IMR-90 (cell line): ENCODE data around the gene MAN2A2. TPM values are rescaled to one million over a fixed set of nuclear protein-coding genes. Genes with fewer than 3 reads are reported as not detected.

Experiments
- ATAC-seq: fragments of 200-7000 bp; cut with Tn5 transposase; 2 replicates; pipeline ENCODE4 v1.9.1; 2020; ENCODE audit warnings: low read depth, mild to moderate bottlenecking, moderate library complexity
- BruUV-seq: library from RNA; stranded (reverse); fragments of 400-500 nt; replicated peaks from 2 replicates; lab custom pipeline; 2021; lab: Mats Ljungman, UMichigan
- CTCF ChIA-PET: fragments of 300-600 bp; formaldehyde crosslinking; extraction: SDS; loops from one replicate; lab custom pipeline; 2021; ENCODE audit warnings: antibody characterized with exemption; lab: Yijun Ruan, JAX
- POLR2A ChIA-PET: fragments of 300-600 bp; sonication (Branson Sonifier 250); formaldehyde crosslinking; loops from one replicate; lab custom pipeline; 2022; ENCODE audit warnings: antibody characterized with exemption; ENCODE audit not compliant: unreplicated experiment; lab: Charles Lee
- DNase-seq: peaks from one replicate; pipeline ENCODE4 v3.0.0; 2013
- H2AFZ ChIP-seq: replicated peaks from 2 replicates; pipeline ENCODE3; 2013; ENCODE audit warnings: low read length, mild to moderate bottlenecking; ENCODE audit not compliant: poor library complexity
- H2AK5ac ChIP-seq: 2 replicates; pipeline ENCODE4 v1.6.1; 2013; ENCODE audit warnings: low read depth, low read length, inconsistent platforms
- H2AK9ac ChIP-seq: replicated peaks from 2 replicates; pipeline ENCODE3; 2013; ENCODE audit warnings: mild to moderate bottlenecking, low read depth, low read length, moderate library complexity; ENCODE audit not compliant: poor library complexity
- H2BK120ac ChIP-seq: 2 replicates; pipeline ENCODE4 v1.6.1; 2013; ENCODE audit warnings: low read depth, low read length, inconsistent platforms
- H2BK15ac ChIP-seq: 3 replicates; pipeline ENCODE4 v1.6.1; 2013; ENCODE audit warnings: low read depth, low read length, inconsistent platforms
- H2BK20ac ChIP-seq: 2 replicates; pipeline ENCODE4 v1.6.1; 2013; ENCODE audit warnings: low read depth, mild to moderate bottlenecking, inconsistent platforms, low read length, moderate library complexity
- H2BK5ac ChIP-seq: 2 replicates; pipeline ENCODE4 v1.6.1; 2013; ENCODE audit warnings: mild to moderate bottlenecking, low read depth, low read length, inconsistent platforms; ENCODE audit not compliant: poor library complexity, severe bottlenecking
- H3K14ac ChIP-seq: replicated peaks from 2 replicates; pipeline ENCODE4 v1.6.1; 2013; ENCODE audit warnings: low read depth, low read length, inconsistent platforms
- H3K18ac ChIP-seq: 2 replicates; pipeline ENCODE4 v1.6.1; 2013; ENCODE audit warnings: low read depth, low read length, control low read depth
- H3K23ac ChIP-seq: 2 replicates; pipeline ENCODE4 v1.6.1; 2013; ENCODE audit warnings: low read depth, low read length, inconsistent platforms
- H3K27ac ChIP-seq: 2 replicates; pipeline ENCODE4 v1.5.1; 2013; ENCODE audit warnings: mild to moderate bottlenecking, control low read depth, low read length; ENCODE audit not compliant: insufficient read depth
- H3K27me3 ChIP-seq: 2 replicates; pipeline ENCODE4 v1.6.1; 2013; ENCODE audit warnings: low read length; ENCODE audit not compliant: control insufficient read depth, insufficient read depth
- H3K36me3 ChIP-seq: 2 replicates; pipeline ENCODE4 v1.6.1; 2013; ENCODE audit warnings: low read length, mixed read lengths; ENCODE audit not compliant: control insufficient read depth, insufficient read depth
- H3K4ac ChIP-seq: 2 replicates; pipeline ENCODE4 v1.6.1; 2013; ENCODE audit warnings: low read depth, low read length, inconsistent platforms
- H3K4me1 ChIP-seq: 2 replicates; pipeline ENCODE4 v1.6.1; 2013; ENCODE audit warnings: low read length, mixed read lengths; ENCODE audit not compliant: control insufficient read depth, insufficient read depth
- H3K4me2 ChIP-seq: 2 replicates; pipeline ENCODE4 v1.6.1; 2013; ENCODE audit warnings: low read depth, mild to moderate bottlenecking, control low read depth, low read length, moderate library complexity
- H3K4me3 ChIP-seq: 2 replicates; pipeline ENCODE4 v1.5.1; 2013; ENCODE audit warnings: low read depth, mild to moderate bottlenecking, control low read depth, low read length, moderate library complexity; ENCODE audit not compliant: insufficient read depth
- H3K56ac ChIP-seq: 2 replicates; pipeline ENCODE4 v1.6.1; 2013; ENCODE audit warnings: low read length, inconsistent platforms; ENCODE audit not compliant: insufficient read depth; ENCODE audit errors: extremely low read depth
- H3K79me1 ChIP-seq, 2 experiments: 2 replicates each; pipeline ENCODE4 v1.6.1; 2013; ENCODE audit warnings: low read length in 2 of 2, inconsistent platforms in 1 of 2, low read depth in 1 of 2
- H3K9ac ChIP-seq: 2 replicates; pipeline ENCODE4 v1.6.1; 2013; ENCODE audit warnings: low read depth, low read length, control low read depth
- H3K9me1 ChIP-seq: 2 replicates; pipeline ENCODE4 v1.6.1; 2013; ENCODE audit warnings: low read length, inconsistent platforms; ENCODE audit not compliant: insufficient read depth
- H3K9me3 ChIP-seq: 2 replicates; pipeline ENCODE4 v1.6.1; 2013; ENCODE audit warnings: low read length; ENCODE audit not compliant: control insufficient read depth, insufficient read depth
- H4K20me1 ChIP-seq: 2 replicates; pipeline ENCODE4 v1.6.1; 2013; ENCODE audit warnings: low read length, inconsistent platforms; ENCODE audit not compliant: insufficient read depth
- H4K5ac ChIP-seq: 2 replicates; pipeline ENCODE4 v1.6.1; 2013; ENCODE audit warnings: mild to moderate bottlenecking, low read depth, low read length, control low read depth
- H4K8ac ChIP-seq, 2 experiments: 2 replicates each; pipeline ENCODE4 v1.6.1; 2013; ENCODE audit warnings: low read depth in 2 of 2, low read length in 2 of 2, control low read depth in 1 of 2, inconsistent platforms in 1 of 2
- H4K91ac ChIP-seq: 2 replicates; pipeline ENCODE4 v1.6.1; 2013; ENCODE audit warnings: low read depth, low read length, inconsistent platforms; ENCODE audit not compliant: insufficient read depth
- MAZ ChIP-seq: IDR thresholded peaks from 2 replicates; pipeline ENCODE4 v1.6.1; 2012; ENCODE audit warnings: low read depth, mild to moderate bottlenecking, low read length, improper control_type of control experiment, moderate library complexity, borderline replicate concordance
- WGBS, 2 experiments: methylation state at CpG; one replicate each; pipeline versions ENCODE4 v1.1.5 to v1.1.7; 2013; ENCODE audit warnings: missing lambda C conversion rate in 2 of 2; ENCODE audit not compliant: insufficient read length in 1 of 2; ENCODE audit errors: extremely low coverage in 2 of 2; 5-methylcytosine and 5-hydroxymethylcytosine counted together
- dilution Hi-C: fragments of 300-500 bp; cut with HindIII; formaldehyde crosslinking; loops from one replicate; pipeline ENCODE4 v1.14.3; 2018; ENCODE audit warnings: low sequenced_read_pairs; ENCODE audit not compliant: unreplicated experiment
- in situ Hi-C: fragments of 300-500 bp; cut with MboI; formaldehyde crosslinking; loops from 3 replicates; pipeline ENCODE4 v1.14.3; 2019; ENCODE audit warnings: low sequenced_read_pairs, inconsistent platforms, mixed read lengths
- intact Hi-C: fragments of 100-400 bp; cut with micrococcal nuclease; formaldehyde crosslinking; loops from 2 replicates; pipeline ENCODE4 v1.10.0; 2022
- polyA plus RNA-seq, 3 experiments: library from polyadenylated mRNA; depleted of rRNA; stranded (reverse); fragments of >200 nt; gene quantifications; 2 replicates each; pipeline ENCODE4 v1.2.3, GENCODE V29; 2012; ENCODE audit warnings: low replicate concordance in 1 of 3
- total RNA-seq: library from RNA; depleted of rRNA; stranded (reverse); fragments of >200 nt; gene quantifications from 2 replicates; pipeline ENCODE4 v1.2.3, GENCODE V29; 2012
- TF ChIP-seq, protein P1 (sequence below): fragments of 150-350 bp; IDR thresholded peaks from 2 replicates; pipeline ENCODE4 v1.6.1; 2017; ENCODE audit warnings: mild to moderate bottlenecking, antibody characterized with exemption, low read length, low read depth

Gene MAN2A2
- total and polyA plus RNA-seq, 2 of the 4 experiments (the other 2 are of a cell fraction) = 3.4 to 52.5 TPM

DNA sequence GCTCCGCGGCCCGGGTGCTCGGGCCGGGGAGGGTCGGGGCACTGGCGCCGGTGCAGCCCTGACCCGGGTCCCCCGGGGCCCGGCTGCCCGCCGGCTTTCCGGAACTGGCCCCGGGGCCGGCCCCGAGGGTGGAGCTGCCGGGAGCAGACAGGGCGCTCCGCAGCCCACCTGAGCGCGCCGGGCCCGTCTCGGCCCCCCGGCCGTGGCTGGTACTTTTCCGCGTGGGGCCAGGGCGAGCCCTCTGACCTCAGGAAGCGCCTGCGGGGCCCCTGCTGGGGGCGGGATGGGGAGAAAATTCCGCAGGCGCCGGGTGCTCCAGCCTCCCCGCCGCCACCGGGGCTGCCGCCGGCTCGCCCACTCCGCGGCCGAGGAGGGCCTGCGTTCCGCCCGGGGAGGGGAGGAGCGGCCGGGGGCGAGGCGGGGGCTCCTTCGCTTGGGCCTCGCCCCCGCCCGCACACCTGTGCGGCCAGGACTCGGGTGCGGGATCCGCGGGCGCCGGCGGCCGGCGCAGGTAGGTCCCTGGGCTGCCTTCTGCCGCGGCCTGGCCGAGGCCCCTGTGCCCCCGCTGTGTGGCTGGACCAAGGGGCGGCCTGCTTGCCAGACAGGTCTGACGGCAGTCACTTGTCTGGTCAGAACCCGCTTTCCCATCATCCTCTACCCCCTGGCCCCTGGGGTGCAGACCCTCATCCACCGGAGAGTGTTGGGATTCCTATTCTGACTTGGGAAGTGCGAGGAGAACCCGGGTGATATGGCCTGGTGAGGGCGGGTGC, 31.2 kb upstream of the MAN2A2 start:
- intact Hi-C loops = loop anchor here (5.0 kb wide), 2 partner anchors 155 to 225 kb away; partner anchors contain the start of gene BLM
- H3K18ac ChIP-seq = peak overlapping the region; percentile 27
- peak overlapping the region; percentile 60; the same call in 1 of the 2 replicates for H3K14ac ChIP-seq
- no peaks in the 10 kb centered on the region for H3K27me3 ChIP-seq
- H2BK120ac ChIP-seq = peak overlapping the region; percentile 2; the same call in 1 of the 2 replicates
- H3K56ac ChIP-seq = peak overlapping the region; percentile 2; the same call in 1 of the 2 replicates
- H3K4me1 ChIP-seq = peaks cover 33% of the 10 kb centered on the region
- peak overlapping the region; percentile 79 for H2AK5ac ChIP-seq
- H3K36me3 ChIP-seq = peaks cover 14% of the 10 kb centered on the region
- peak overlapping the region; percentile 23 to 56; a peak in 1 of 4 replicates for H4K8ac ChIP-seq
- peak overlapping the region; percentile 75 for H3K4me3 ChIP-seq
- CTCF ChIA-PET = interaction anchor here (1.4 kb wide), 1 partner anchor 14 kb away, joined by 4 read pairs; no protein-coding TSS in a partner anchor
- POLR2A ChIA-PET = no interaction called here
- peak overlapping the region; percentile 89 for H3K9ac ChIP-seq
- peak overlapping the region; percentile 93 for H2AFZ ChIP-seq
- peaks cover 20% of the 10 kb centered on the region for H4K20me1 ChIP-seq
- H2BK20ac ChIP-seq = no peak overlapping the region
- DNase-seq = no peak
- no peak overlapping the region; the same call in 2 of the 3 replicates for H2BK15ac ChIP-seq
- peak overlapping the region; percentile 81 for H2AK9ac ChIP-seq
- BruUV-seq = no TSS peak
- H3K23ac ChIP-seq = peak overlapping the region; percentile 54; the same call in 1 of the 2 replicates
- WGBS, 2 experiments = 3% methylated on average over 39 of the region's 77 CpGs; no CpG with 5 or more reads in 1 of the 2 experiments
- peaks cover 14% of the 10 kb centered on the region for H3K9me1 ChIP-seq
- in situ Hi-C loops = no loop called here
- peak; percentile 41; the same call in 1 of the 2 replicates for TF ChIP-seq MAZ
- TF ChIP-seq, protein P1, sequence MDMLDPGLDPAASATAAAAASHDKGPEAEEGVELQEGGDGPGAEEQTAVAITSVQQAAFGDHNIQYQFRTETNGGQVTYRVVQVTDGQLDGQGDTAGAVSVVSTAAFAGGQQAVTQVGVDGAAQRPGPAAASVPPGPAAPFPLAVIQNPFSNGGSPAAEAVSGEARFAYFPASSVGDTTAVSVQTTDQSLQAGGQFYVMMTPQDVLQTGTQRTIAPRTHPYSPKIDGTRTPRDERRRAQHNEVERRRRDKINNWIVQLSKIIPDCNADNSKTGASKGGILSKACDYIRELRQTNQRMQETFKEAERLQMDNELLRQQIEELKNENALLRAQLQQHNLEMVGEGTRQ = no peak
- H3K4ac ChIP-seq = peak overlapping the region; percentile 91
- peak overlapping the region; percentile 31 for H3K27ac ChIP-seq
- dilution Hi-C loops = no loop called here
- H3K9me3 ChIP-seq = no peaks in the 10 kb centered on the region
- peaks cover 17 to 56% of the 10 kb centered on the region in 2 experiments for H3K79me1 ChIP-seq
- H3K4me2 ChIP-seq = peak overlapping the region; percentile 100
- peak overlapping the region; percentile 89 for H2BK5ac ChIP-seq
- H4K91ac ChIP-seq = peak overlapping the region; percentile 0; the same call in 1 of the 2 replicates
- H4K5ac ChIP-seq = peak overlapping the region; percentile 57; the same call in 1 of the 2 replicates
- peak; percentile 35 for ATAC-seq
